GM19238 (cell line): ENCODE measurements around the gene PHF10.
A peak's percentile ranks its signal among the peaks of the same experiment; 100 is the strongest.
"Not testable (repeated sequence)": the region's sequence is repeated elsewhere in the genome, so short reads cannot be mapped to it uniquely, and the experiment has no call there.

Source experiments
- DNase-seq: peaks from one replicate; pipeline ENCODE4 v3.0.0; 2011; ENCODE audit warnings: low spot score; ENCODE audit not compliant: insufficient read length

The PHF10 gene

GRCh38 chr6:169723200-169723909 is 945 bp downstream of the PHF10 start:
- peak; percentile 50 for DNase-seq

GRCh38 chr6:169722362-169723199 is 1.7 kb downstream of the PHF10 start:
- peak; percentile 20 for DNase-seq

GRCh38 chr6:169720207-169720855 is 4.0 kb downstream of the PHF10 start:
- DNase-seq, result no peak

- no peak for DNase-seq
These were observed 5.2 kb downstream of the PHF10 start for GRCh38 chr6:169719117-169719516.

- no peak for DNase-seq
These were observed 9.7 kb downstream of the PHF10 start for GRCh38 chr6:169714595-169714994.

- DNase-seq, result no peak
These were observed 10.1 kb downstream of the PHF10 start for GRCh38 chr6:169714178-169714577.

GRCh38 chr6:169710009-169710408 is 14.3 kb downstream of the PHF10 start:
- DNase-seq, result no peak

GRCh38 chr6:169709293-169709692 is 15.0 kb downstream of the PHF10 start:
- DNase-seq, result no peak

- no peak for DNase-seq
These were observed 16.5 kb downstream of the PHF10 start for GRCh38 chr6:169707772-169708171.

GRCh38 chr6:169702840-169703246 is 21.5 kb downstream of the PHF10 start:
- DNase-seq, result no peak

- DNase-seq, result peak; percentile 93
These were observed 22.1 kb downstream of the PHF10 start, which contains the start of the genes C6orf120 and WDR27 for GRCh38 chr6:169701954-169702839. Gene C6orf120, plus strand, starts transcription at chr6:169702126. Its CDS starts 334 bp downstream, at chr6:169702460. Gene WDR27, minus strand, starts transcription at chr6:169702029. Its CDS starts 13,024 bp downstream, at chr6:169689005.

- DNase-seq, result no peak
These were observed 22.9 kb downstream of the PHF10 start for GRCh38 chr6:169701311-169701953.

GRCh38 chr6:169700296-169700695 is 24.0 kb downstream of the PHF10 start:
- no peak for DNase-seq

GRCh38 chr6:169697115-169697514 is 27.2 kb downstream of the PHF10 start:
- DNase-seq, result not testable (repeated sequence)

GRCh38 chr6:169695131-169695530 is 29.2 kb downstream of the PHF10 start:
- DNase-seq, result no peak

GRCh38 chr6:169692516-169692915 is 31.8 kb downstream of the PHF10 start:
- DNase-seq, result no peak

- no peak for DNase-seq
These were observed 33.0 kb downstream of the PHF10 start for GRCh38 chr6:169691260-169691659.

- no peak for DNase-seq
These were observed 35.0 kb downstream of the PHF10 start for GRCh38 chr6:169689287-169689686.

GRCh38 chr6:169685860-169686259 is 38.4 kb downstream of the PHF10 start:
- no peak for DNase-seq

GRCh38 chr6:169684056-169684455 is 40.2 kb downstream of the PHF10 start:
- no peak for DNase-seq
